HG03175 (cell line): ENCODE measurements around the gene PRR23E.

ENCODE experiments used
- ATAC-seq: cut with Tn5 transposase; IDR thresholded peaks from one replicate; pipeline ENCODE4 v1.9.1; 2021; ENCODE audit warnings: mild to moderate bottlenecking, moderate library complexity; ENCODE audit not compliant: unreplicated experiment

The PRR23E gene, protein sequence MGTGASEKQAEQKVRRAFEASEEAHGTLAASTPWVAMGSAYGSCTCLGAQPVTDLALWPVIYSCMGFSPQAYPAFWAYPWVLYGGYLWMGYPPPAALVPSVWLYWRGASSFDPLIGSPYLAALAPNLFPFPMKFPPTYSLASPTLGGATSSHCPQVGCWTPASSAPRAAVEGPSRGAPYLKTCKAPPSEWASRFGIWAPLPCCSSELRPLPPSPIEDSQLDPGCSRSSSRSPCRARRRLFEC

DNA sequence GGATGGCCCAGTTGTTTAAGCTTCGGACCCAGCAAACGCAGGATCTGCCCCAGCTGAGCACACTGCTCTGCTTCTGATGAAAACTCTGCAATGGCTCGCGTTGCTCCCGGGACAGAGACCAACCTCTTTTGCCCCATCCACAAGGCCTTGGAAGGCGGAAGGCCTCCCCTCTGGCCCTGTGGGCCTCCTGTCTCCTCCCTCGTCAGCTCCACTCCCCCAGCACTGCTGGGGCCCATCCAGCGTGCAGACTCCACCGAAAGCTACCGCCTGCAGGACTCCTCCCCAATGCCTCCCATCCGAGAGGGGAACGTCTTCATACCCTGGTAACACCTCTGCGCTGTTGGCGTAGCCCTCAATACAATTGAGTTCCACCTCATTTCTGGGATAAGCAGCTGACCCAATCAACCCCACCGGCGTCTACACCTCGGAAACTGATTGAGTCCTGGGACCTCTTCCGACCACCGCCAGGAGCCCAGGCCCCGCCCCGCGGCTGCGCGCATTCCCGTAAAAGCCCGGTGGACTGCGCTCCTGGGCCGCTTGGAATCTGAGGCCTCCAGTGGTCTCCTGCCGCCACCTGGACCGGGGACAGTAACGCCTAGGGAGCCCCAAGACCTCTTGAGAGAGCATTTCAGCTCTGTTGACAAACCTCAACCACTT lies at the start of gene PRR23E:
PRR23E (plus strand) TSS at position 556 of the 657 bp plus-strand sequence. CDS start 3,555 bp downstream, outside the sequence.
- ATAC-seq: no peak

GRCh38 chr3:127143172-127143571 lies 49.8 kb upstream of the PRR23E start:
- no peak for ATAC-seq

GRCh38 chr3:127144631-127145030 lies 48.3 kb upstream of the PRR23E start:
- ATAC-seq: no peak

GRCh38 chr3:127145266-127145665 lies 47.7 kb upstream of the PRR23E start:
- no peak for ATAC-seq

GRCh38 chr3:127147291-127147885 lies 45.5 kb upstream of the PRR23E start:
- no peak for ATAC-seq

DNA sequence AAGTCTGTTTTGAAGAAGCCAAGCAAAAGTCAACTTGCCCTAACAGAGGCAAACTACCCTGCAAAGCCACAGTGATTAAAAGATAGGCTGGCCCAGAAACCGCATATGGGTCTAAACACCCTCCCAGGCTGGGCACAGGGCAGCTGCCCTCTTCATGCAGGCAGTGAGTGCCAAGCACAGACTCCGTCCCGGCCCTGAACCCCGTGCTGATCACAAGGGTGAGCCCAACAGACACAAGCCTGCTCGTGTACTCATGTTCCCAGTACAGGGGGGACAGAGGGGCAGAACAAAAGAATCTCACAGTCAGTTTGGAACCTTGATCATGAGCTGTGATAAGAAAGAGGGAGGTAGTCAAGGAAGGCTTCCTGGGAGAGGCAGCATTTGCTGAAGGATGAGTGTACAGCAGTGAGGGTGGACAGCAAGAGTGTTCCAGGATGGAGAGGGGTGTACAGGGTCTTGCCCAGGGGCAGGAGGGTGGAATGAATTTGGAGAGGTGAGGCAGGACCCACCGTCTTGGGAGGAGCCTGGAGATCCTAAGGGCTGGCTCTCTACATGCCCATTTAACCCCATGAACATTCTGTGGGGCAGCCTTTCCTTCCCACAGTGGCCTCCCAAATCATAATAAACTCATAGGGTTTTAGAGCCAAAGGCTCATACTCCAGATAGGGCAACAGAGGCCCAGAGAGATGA lies 43.2 kb upstream of the PRR23E start:
- no peak for ATAC-seq

GRCh38 chr3:127150513-127151250 lies 42.2 kb upstream of the PRR23E start:
- ATAC-seq: no peak

DNA sequence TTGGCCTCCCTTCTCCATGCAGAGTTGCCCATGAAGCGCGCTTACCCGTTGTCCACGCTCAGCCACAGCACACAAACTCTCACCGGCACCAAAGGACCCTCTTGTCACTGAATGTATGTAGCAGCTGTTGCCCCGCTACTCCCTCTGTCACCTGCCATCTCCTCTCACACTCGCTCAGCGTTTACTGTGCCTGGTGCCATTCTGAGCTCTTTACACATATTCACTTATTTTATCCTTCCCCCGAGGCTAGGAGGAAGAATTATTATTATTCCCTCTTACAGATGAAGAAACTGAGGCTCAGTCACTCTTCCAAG lies 41.7 kb upstream of the PRR23E start:
- ATAC-seq: no peak

- no peak for ATAC-seq
Observed at GRCh38 chr3:127151992-127152650, 40.8 kb upstream of the PRR23E start.

DNA sequence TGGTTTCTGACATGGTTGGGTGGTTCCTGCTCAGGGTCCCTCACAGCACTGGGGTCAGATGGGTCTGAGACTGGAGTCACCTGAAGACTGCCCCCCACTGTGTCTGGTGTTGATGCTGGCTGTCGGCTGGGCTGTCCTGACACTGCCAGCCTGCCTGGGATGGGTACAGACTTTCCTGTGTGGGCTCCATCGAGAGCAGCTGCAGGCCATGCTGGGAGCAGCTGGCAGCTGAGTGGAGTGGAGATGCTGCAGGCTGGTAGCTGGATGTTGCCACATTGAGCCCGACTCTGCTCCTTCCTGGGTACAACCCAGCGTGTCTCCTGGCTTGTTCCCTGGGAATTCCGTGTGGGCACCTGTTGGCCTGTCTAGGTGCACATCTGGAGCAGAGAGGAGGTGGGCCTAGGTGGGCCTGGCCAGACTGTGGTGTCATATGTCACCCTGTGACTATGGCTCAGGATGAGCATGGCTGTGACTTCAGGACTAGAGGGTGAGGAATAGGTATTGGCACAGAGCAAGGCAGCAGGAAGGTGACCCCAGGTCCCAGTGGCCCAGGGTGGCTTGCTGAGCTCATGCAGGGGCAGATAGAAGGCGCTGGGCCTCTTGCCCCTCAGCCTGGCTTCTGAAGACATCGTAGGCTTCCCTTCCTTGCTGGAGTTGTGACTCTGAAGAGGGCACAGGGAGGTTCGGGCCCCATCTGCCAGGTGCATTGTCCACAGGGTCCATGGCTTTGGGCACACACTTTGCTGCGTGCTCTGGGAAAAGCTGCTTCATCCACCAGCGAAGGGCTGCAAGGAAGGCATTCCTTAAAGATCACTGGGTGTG lies 40.0 kb upstream of the PRR23E start:
- no peak for ATAC-seq

GRCh38 chr3:127153506-127153815 lies 39.5 kb upstream of the PRR23E start:
- ATAC-seq: no peak

GRCh38 chr3:127156338-127157050 lies 36.4 kb upstream of the PRR23E start:
- ATAC-seq: no peak

GRCh38 chr3:127157171-127157828 lies 35.6 kb upstream of the PRR23E start:
- ATAC-seq: no peak

- ATAC-seq: no peak
Observed at GRCh38 chr3:127158614-127159229, 34.2 kb upstream of the PRR23E start.

DNA sequence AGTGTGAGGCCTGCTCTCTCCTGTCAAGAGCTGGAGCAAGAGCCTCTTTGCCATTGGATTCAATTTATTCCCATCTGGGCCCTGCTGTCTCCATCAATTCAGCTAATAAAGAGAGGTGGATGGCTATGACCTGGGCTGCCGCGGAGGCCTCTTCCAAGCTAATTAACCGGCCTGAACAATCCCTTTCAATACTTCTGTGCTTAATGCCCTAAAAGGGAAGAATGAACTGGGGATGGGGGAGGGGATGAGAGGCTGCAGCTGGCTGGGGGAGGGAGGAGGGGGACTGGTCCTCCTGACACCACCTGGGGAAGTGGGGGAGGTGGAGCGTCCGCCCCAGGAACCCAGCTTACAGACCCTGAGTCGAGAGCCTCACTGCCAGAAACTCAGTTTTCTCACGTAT lies 33.4 kb upstream of the PRR23E start:
- ATAC-seq: no peak

DNA sequence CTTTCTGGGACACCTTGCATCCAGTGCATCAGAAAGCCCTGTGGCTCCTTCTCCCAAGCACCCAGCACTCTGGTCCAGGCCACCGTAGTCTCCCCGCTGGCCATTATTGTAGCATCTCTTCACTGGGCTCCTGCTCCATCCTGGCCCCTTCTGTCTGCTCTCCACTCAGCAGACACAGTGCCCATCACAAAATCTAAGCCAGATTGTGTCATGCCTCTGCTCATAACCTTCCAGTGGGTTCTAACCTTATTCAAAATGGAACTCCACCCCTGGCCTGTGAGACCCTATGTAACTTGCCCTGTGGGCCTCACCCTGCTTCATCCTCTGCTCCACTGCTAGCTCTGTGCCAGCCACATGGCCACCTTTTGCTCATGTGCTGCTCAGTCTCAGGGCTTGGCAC lies 31.7 kb upstream of the PRR23E start:
- ATAC-seq: no peak

DNA sequence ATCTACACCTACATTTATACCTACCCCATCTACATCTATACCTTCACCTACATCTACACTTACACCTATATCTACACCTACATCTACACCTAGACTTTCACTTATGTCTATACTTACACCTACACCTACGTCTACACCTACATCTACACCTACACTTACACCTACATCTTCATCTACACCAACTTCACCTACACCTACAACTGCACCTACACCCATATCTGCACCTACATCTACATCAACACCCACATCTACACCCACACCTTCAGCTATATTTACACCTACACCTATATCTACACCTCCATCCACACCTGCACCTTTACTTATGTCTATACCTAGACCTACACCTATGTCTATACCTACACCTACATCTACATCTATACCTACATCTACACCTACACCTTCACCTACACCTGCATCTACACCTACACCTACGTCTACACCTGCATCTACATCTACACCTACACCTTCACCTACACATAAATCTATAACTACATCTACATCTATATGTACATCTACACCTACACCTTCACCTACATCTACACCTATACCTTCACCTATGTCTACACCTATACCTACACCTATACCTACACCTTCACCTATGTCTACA lies 30.9 kb upstream of the PRR23E start:
- no peak for ATAC-seq
